Sigmoid colon (tissue), 4 donors: Measurements from ENCODE around the gene LRRC46.

Source experiments
- CTCF ChIP-seq, 4 experiments: fragments of 450-650 bp in 3 of 4; fragments of 200-600 bp in 1 of 4; IDR thresholded peaks; one replicate each; pipeline ENCODE4 v1.5.1; 2016 to 2019; ENCODE audit warnings: antibody characterized with exemption in 4 of 4, mild to moderate bottlenecking in 3 of 4, moderate library complexity in 2 of 4
- EP300 ChIP-seq, 4 donors: sonication (generic); formaldehyde crosslinking; IDR thresholded peaks; one replicate each; pipeline ENCODE4 v1.6.1; 2017; ENCODE audit warnings: antibody characterized with exemption in 4 of 4
- POLR2A ChIP-seq, 2 donors: fragments of 450-650 bp; IDR thresholded peaks; one replicate each; pipeline ENCODE4 v1.6.1; 2016; ENCODE audit warnings: antibody characterized with exemption in 2 of 2, mild to moderate bottlenecking in 2 of 2, moderate library complexity in 2 of 2

DNA sequence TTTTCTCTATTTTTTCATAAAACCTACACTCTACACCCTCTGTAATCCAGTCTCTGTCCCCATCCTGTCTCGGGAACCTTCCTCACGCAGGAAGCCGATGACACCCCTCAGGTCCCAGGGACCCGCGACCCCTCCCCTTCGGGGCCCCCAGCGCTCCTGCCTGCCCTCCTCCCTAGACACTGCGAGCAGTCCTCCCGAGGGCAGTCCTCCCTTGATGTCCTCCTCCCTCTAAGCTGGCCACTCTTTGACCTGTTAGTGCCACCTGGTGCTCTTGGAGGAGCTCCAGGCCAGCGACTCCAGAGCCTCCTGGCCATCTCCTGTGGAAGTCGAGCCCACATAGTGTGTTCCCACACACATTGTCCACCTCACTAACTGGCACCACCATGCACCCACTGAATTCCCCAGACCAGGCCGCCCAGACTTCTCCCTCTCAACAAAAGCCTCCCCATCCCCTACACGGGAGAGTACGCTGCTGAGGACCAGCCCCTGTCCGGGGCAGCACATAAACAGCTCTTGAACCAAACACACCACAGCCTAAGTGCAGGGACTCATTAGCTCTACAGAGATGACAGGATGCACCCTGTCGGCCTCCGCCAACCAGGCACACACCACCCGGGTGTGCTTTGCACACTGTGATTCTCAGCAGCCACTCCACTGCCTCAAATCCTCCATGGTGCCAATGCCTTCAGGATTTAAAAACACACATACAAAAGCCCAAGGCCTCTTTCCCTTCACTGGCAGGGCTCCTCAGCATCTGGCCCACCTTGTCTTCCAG lies 19.1 kb upstream of the LRRC46 start:
- TF ChIP-seq CTCF (IDR thresholded peaks at IDR 0.05) (no peak), POLR2A (IDR thresholded peaks at IDR 0.05) (no peak), EP300 (IDR thresholded peaks at IDR 0.05) (no peak)
